NCI-H82 (cell line): ENCODE results near the gene PRF1.

Source experiments
- DNase-seq: peaks from one replicate; lab custom pipeline; 2025; lab: John Stamatoyannopoulos, UW

The PRF1 gene

GRCh38 chr10:70576803-70577517, 25.6 kb downstream of the PRF1 start:
- no peak for DNase-seq

DNA sequence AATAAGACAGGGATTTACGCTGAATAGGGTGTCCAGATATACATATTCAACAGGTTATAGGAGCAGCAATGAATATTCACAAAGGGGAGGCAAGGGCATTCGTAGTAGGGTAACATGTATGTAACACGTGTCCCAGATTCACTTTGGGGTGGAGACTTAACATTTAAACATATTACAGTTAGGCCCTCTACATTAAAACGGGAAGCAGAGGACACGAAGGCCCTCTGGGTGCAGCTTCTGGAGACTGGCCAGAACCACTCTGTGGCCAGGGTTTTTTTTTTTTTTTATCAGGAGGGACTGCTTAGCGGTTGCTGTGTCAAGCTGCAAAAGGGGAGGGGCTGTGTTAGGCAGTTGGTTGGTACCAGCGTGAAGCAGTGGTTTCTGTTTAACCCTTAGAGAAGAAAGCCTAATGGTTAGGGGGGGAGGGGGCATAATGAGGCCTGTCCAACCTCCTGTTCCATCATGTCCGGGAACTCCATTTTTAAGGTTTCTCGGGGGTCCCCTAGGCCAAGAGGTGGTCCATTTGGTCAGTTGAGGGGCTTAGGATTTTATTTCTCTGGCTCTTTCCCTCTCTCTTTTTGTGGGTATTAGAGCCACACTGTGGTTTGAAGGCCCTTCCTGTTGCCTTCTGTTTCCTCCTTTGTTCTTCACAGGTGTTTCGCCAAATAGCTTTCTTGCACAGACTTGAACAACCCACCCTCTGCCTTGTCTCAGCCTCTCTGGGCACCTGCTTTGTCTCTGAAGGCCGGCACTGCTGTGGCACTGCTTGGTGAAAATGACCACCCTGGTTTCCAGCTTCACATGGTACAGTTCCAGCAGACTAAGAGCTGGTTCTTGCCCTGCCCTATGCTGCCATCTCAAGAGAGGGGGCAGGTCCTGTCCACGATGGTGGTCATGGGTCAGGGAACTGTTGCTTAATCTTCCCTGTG, 26.4 kb downstream of the PRF1 start:
- no peak for DNase-seq

GRCh38 chr10:70575486-70575873, 27.1 kb downstream of the PRF1 start:
- DNase-seq, result no peak

DNA sequence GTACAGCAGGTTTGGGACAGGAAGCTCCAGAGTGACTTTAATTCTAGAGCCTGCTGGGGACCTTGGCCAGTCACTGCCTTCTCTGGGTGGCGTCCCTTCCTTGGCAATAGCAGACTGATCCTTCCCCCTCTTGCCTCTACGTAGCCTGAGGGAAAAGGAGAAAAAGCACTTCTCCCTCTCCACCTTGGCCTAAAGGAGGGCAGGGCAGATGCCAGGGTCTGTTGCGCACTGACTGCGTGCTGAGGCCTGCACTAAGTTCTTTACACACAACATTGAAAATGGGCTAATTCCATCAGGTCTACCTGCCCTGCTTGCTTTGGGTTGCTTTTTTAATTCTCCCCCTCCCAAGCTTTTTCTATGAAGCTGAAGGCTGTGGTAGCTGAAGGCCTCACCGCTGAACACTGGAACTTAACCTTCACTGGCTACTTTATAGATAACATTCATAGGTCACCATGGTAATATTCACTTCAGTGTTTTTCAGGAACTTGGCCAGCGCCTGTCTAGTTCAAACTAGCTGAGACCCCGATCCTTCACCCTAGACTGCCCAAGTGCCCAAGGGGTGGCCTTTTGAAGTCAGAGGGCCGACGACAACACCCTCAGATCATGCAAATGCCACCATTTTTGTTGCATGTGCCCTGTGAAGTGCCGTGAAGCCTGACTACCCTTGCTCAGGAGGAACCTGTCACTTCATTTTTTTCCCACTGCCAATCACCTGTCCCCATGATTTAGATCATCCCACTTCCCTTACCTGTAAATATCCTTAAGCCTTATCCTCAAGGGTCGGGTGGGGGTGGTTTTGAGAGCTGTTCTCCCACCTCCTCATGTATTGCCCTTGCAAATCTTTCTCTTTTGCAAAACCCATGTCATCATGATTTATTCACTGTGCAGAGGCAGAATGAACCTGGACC, 28.7 kb downstream of the PRF1 start:
- no peak for DNase-seq

DNA sequence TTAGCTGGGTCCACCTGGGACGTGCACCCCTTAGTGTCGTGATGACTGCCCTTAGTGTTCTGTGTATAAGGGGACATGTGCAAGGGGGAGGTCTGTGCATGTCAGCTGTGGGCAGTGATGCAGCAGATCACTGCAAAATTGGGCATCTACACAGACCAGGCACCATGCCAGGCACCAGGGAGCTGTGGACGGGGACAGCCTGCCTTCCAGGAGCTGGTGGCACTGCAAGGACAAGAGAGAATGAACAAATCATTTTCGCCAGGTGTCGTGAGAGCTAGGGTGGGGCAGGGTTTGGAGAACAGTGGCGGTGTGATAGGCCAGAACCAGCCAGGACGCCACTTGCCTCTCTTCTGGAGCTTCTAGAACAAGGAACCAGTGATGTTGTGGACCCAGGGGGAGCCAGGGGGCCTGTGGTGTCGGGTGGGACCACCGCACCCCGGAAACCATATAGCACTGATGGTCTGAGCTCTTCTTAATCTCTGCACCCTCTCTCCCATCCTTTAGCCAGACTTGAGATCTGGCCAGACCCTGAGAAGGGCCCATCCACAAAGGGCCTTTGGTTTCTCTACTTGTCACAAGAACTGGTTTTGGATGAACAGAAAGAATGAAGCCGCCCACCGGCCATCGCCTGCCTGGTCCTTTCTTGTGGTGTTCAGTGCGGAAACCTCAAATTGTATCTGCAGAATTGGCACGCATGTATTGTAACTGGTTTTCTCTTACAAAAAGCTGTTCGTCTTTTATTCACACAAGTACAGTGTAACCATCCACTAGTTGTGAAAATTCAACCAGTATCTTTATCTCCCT, 30.7 kb downstream of the PRF1 start:
- DNase-seq, result no peak

DNA sequence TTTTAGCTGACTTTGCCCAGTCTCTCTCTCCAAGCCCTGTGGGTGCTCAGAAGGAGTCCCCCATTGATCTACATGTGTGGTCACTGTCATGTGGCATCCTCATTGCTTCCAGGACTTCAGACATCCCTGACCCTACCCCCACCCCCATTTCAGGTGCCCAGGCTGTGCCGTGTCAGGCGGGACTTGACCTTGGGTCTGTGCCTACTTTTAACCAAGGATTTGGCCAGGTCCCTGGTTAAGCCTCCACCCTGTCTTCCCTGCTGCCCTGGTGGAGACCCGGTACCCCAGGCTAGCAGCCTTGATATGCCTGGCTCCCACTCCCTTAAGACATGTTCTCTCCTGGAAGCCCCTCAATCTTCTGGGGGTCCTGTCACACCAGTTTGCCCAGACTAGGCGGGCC, 31.3 kb downstream of the PRF1 start:
- no peak for DNase-seq

DNA sequence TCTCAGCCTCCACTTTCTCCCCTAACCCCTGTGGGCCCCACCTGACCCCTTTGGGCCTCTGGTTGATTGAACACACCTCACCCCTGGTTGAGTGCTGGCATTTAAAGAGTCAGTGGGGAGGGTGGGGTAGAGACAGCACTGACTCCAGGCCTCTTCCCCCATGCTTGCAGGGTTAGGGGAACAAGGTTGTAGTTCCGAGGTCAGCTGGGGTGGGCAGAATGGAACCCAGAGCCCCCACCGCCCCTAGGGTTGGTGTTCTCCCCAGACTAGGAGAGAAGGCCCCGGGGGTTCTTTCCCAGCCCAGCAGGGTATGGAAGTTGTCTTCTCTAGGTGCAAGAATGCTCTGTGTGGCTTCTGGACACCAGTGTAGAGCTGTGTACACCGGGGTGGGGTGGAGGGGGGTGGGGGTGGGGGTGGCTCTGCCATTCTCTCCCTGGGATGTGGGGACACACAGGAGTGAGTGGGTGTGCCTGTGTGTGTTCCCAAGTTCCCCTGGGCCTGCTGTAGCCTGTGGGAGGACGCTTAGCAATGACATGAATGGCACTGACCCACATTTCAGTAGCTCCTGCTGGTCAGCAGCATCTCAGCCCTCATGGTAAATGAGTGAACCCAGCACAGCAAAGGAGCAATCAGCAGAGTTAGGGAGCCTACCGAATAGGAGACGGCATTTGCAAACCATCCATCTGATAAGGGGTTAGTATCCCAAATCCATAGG, 33.6 kb downstream of the PRF1 start:
- no peak for DNase-seq

DNA sequence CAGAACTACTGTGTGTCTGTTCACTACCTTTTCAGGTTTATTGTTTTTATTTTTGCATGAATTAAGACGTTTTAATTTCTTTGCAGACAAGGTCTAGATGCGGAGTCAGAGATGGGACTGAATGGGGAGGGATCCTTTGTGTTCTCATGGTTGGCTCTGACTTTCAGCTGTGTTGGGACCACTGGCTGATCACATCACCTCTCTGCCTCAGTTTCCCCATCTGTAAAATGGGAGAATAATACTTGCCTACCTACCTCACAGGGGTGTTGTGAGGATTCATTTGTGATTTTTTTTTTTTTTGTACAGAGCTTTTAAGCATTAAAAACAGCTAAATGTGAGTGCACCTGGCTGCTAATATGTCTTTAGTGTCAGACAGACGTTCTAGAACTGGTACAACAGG, 34.4 kb downstream of the PRF1 start:
- DNase-seq, result no peak

DNA sequence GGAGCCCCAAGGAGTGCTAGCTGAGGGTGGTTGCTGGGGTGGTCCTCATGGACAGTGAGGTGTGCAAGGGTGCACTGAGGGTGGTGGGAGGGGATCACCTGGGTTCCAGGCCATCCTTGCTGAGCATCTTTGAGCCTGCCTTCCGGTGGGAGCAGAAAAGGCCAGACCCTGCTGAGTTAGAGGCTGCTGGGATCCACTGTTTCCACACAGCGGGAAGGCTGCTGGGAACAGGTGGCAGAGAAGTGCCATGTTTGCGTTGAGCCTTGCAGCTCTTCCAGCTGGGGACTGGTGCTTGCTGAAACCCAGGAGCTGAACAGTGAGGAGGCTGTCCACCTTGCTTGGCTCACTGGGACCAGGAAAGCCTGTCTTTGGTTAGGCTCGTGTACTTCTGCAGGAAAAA, 34.9 kb downstream of the PRF1 start:
- no peak for DNase-seq

DNA sequence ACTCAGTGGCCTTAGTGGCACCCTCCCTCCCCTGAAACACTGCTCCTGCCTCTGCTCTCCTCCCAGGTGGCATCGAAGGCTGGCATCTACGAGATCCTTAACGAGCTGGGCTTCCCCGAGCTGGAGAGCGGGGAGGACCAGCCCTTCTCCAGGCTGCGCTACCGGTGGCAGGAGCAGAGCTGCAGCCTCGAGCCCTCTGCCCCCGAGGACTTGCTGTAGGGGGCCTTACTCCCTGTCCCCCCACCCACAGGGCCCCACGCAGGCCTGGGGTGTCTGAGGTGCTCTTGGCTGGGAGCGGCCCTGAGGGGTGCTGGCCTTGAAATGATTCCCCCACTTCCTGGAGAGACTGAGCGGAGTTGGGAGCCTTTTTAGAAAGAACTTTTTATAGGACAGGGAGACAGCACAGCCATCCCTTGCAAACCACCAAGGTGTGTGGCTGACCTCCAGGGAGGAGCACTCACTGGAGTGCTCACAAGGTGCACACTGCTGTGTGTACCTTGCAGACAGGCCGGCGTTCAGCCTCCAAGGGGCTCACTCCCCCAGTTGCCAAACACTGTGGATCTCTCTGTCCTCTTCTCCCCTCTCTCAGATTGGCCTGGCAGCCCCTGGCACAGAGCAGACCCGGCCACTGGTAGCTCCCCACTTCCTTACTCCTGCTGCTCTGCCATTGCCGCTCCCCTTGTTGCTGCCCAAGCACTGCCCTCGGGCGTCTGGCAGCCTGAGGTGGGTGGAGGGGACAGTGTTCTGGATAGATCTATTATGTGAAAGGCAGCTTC, 35.8 kb downstream of the PRF1 start:
- DNase-seq, result no peak

- DNase-seq, result no peak
Observed at GRCh38 chr10:70565556-70566514, 36.7 kb downstream of the PRF1 start.

GRCh38 chr10:70564901-70565351, 37.6 kb downstream of the PRF1 start:
- no peak for DNase-seq

DNA sequence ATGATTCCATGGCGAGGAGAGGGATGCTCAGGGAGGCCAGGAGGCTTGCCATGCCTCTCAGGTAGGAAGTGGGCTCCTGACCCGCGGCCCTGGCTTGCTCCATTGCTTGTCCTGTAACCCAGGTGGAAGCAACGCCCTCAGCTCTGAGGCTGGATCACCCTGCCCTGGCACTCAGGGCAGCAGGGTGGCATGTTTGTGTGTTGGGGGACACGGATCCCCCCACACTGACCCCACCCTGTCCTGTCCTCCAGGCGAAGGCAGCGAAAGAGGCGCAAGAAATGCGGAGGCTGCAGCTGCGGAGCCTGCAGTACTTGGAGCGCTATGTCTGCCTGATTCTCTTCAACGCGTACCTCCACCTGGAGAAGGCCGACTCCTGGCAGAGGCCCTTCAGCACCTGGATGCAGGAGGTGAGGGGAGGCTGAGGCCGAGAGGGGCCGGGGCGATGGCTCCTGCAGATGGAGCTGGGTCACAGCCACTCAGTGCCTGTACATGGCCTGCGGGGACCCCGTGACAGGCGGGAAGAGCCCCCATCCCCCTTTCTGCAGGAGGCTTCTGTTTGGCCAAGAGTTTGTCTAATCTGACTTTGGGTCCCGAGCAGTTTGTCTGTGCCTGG, 38.3 kb downstream of the PRF1 start:
- no peak for DNase-seq

DNA sequence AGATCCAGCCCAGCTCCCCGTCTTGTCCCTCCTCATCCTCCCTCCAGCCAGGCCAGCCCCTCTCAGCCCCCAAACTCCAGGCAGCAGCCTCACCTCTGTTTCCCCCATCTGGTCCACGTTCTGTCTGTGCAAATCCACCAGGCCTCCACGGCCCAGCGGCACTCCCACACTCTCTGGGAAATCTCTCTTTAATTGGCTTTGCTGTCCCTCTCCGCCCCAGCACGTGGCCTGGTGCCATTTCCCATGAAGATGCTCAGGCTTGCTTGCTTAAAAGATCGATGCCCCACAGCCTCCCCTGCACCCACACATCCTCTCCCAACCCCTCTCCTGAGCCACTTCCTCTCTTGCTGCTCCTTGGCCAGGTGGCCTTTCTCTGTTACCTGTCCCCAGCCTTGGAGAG, 39.3 kb downstream of the PRF1 start:
- peak; percentile 88 for DNase-seq

DNA sequence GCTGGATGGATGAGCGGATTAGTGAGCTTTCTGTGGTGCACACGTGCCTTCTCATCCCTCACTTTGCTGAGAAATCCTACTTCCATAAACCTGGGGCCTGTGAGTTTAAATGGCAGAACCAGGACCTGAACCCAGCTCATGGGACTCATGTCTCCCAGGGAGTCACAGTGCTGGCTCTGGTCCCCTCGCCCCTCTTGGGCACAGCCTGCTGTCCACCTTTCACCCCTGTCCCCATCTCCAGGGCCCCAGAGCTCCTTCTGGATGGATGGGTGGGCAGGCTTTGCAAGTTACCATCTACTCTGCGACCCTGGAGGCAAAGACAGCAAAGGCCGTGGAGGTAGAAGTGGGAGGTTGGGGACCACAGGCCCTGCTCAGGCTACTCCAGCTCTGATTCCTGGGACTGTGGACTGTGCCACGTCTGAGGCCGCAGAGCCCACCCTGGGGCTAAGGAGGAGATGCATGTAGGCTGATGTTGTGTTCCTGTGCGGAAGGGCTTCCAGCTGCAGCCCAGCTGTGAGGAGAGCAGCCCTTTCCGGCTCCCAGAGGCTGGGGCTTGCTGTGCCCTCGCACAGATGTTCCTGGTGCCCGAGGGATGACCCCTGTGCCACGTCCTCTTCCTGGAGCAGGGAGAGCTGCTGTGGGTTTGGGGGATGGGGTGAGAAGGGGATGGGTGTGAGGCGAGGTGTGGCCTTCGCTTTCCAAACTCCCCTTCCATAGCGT, 40.3 kb downstream of the PRF1 start:
- DNase-seq, result peak; percentile 47

GRCh38 chr10:70561558-70561957, 41.0 kb downstream of the PRF1 start:
- DNase-seq, result no peak

DNA sequence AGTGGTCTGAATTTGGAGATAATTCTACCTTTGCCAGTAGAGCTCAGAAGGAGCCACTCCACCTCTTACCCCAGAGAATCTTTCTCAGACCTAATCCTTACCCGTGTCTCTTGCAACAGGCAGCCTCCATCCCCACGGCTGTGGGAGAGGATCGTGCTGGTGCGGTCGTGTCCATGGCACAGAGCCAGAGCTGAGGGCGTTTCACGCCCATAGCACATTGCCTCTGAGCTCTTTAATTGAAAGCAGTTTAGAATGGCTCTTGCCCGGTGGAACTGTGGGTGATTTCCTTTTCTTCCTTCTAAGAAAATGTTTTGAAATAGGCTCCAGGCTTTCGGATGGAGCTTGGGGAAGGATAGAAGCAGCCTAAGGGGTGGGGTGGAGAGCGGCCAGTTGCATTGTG, 41.5 kb downstream of the PRF1 start:
- peak; percentile 46 for DNase-seq

GRCh38 chr10:70560511-70560941, 42.0 kb downstream of the PRF1 start:
- no peak for DNase-seq
